Measurements from ENCODE around the gene ZNF764.
"Not testable (repeated sequence)": the region's sequence is repeated elsewhere in the genome, so short reads cannot be mapped to it uniquely, and the experiment has no call there.

ZNF764 gene

GRCh38 chr16:30557957-30558788 lies at the start of gene ZNF764:
Gene ZNF764 (minus strand): TSS chr16:30558374. CDS start chr16:30558182, 192 bp downstream.
- DNase-seq (ENCODE audit: low read depth): peak; percentile 98

GRCh38 chr16:30606004-30606403 lies 47.8 kb upstream of the ZNF764 start:
- no peak for DNase-seq (ENCODE audit: low read depth)

DNA sequence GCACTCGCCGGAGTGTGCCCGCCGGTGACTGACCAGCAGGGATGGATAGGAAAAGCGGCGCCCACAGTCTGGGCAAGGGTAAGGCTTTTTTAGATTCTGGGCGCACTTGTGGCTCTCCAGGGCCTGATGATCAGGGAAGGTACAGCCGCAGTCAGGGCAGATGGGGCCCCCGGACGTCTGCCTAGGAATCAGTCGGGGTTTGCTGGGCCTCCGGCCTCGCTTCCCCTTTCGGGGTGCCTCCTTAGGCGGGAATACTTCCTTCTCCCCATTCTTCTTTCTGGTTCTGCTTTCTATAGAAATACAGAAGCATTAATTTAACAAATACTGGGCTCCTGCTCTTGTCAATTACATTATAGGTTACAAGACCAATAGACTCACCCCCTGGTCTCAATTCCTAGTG lies 47.0 kb upstream of the ZNF764 start:
- no peak for DNase-seq (ENCODE audit: low read depth)

- DNase-seq (ENCODE audit: low read depth): no peak
Observed at GRCh38 chr16:30604316-30604947, 46.3 kb upstream of the ZNF764 start.

DNA sequence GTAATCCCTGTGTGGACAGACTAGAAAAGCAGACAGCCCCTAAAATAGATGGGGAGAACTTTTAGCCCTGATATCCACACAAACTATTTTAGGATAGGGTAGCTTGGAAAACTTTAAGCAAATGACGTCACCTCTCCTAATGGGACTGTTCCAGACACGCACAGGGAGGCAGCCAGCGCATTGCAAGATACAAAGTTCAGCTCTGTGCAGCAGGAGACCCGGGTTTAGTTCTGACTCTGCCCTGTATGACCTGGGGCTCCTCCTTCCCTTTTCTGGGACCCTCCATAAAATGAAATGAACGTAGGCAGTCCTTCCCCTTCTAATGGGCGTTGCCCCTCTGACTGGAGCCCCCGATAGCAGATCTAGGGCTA lies 45.8 kb upstream of the ZNF764 start:
- no peak for DNase-seq (ENCODE audit: low read depth)

- peak; percentile 69 for DNase-seq (ENCODE audit: low read depth)
Observed at GRCh38 chr16:30602616-30603277, 44.6 kb upstream of the ZNF764 start.

GRCh38 chr16:30601966-30602365 lies 43.8 kb upstream of the ZNF764 start:
- DNase-seq (ENCODE audit: low read depth): no peak

GRCh38 chr16:30600929-30601328 lies 42.8 kb upstream of the ZNF764 start:
- no peak for DNase-seq (ENCODE audit: low read depth)

GRCh38 chr16:30600215-30600614 lies 42.0 kb upstream of the ZNF764 start:
- DNase-seq (ENCODE audit: low read depth): no peak

DNA sequence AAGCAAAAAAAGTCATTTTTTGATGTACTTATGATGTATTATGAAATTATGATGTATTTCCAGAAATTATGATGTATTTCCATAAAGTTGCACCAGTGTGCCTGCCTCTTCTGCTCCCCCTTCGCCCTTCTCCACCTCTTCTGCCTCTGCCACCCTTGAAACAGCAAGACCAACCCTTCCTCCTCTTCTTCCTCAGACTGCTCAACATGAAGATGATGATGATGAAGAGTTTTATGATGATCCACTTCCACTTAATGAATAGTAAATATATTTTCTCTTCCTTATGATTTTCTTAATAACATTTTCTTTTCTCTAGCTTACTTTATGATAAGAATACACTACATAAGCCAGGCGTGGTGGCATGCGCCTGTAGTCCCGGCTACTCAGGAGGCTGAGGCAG lies 34.7 kb upstream of the ZNF764 start:
- no peak for DNase-seq (ENCODE audit: low read depth)

DNA sequence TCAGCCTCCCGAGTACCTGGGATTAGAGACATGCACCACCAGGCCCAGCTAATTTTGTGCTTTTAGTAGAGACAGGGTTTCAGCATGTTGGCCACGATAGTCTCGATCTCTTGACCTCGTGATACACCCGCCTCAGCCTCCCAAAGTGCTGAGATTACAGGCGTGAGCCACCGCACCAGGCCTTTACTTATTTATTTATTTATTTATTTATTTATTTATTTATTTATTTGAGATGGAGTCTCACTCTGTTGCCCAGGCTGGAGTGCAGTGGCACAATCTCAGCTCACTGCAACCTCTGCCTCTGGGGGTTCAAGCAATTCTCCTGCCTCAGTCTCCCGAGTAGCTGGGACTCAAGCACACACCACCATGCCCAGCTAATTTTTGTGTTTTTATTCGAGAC lies 32.7 kb upstream of the ZNF764 start:
- DNase-seq (ENCODE audit: low read depth): not testable (repeated sequence)

DNA sequence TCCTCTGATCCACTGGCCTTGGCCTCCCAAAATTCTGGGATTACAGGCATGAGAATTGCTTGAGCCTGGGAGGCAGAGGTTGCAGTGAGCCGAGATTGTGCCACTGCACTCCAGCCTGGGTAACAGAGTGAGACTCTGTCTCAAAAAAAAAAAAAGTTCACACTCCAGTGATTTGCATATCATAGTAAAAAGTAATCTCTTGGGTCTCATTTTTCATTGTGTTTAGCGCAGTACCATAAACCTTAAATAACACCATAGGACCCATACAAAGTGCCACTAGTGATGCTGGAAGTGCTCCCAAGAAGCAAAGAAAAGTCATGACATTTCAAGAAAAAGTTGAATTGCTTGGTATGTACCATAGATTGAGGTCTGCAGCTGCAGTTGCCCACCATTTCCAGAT lies 31.4 kb upstream of the ZNF764 start:
- DNase-seq (ENCODE audit: low read depth): not testable (repeated sequence)

GRCh38 chr16:30588651-30589050 lies 30.5 kb upstream of the ZNF764 start:
- no peak for DNase-seq (ENCODE audit: low read depth)

GRCh38 chr16:30585400-30586191 lies 27.4 kb upstream of the ZNF764 start, which contains the start of gene ZNF785:
Gene ZNF785 (minus strand): TSS chr16:30585697. CDS start chr16:30585611, 86 bp downstream.
- DNase-seq (ENCODE audit: low read depth): peak; percentile 99

DNA sequence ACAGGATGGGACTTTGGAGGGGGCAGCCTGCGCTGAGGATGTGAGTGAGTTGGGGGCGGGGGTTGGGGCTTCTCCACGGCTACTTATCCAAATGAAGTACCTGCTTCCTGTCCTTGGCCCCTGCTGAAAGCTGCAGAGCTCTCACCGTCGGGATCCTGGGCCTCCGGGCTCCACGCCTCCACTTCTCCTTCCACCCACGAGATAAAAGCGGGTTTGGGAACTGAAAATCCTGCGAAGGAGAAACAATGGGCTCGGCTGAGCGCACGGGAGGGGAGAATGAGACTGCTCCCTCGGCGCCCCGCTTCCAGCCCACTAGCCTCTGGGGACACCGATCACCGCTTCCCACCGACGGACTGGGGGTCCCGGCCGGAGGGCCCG lies 26.8 kb upstream of the ZNF764 start:
- DNase-seq (ENCODE audit: low read depth): no peak

GRCh38 chr16:30582611-30583340 lies 24.6 kb upstream of the ZNF764 start:
- DNase-seq (ENCODE audit: low read depth): no peak

DNA sequence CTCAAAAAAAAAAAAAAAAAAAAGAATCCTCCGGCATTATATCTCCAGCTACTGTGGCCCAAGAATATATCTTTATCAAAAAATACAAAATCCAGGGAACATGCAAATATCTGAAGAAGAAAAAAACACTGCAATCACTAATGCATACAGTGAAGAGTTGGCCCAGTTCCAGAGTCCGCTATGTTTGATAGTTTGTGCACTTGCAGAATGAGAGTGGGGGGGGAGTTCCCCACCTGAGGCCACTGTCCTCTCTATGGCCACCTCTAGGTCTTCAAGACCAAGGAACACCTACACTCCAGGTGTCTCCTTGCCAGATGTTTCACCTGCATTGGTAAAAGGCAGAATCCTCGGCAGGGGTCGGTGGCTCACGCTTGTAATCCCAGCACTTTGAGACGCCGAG lies 23.3 kb upstream of the ZNF764 start:
- DNase-seq (ENCODE audit: low read depth): no peak

DNA sequence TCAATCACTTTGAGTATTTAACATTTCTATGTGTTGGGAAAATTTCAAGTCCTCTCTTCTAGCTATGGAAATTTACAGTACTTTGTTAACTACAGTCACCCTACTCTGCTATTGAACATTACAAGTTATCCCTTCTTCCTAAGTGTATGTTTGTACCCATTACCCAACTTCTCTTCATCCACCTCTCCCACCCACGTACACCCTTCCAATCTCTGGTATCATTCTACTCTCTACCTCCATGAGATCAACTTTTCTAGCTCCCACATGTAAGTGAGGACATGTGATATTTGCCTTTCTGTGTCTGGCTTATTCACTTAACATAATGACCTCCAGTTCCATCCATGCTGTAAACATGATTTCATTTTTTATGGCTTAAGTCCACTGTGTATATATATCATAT lies 16.5 kb upstream of the ZNF764 start:
- DNase-seq (ENCODE audit: low read depth): no peak

DNA sequence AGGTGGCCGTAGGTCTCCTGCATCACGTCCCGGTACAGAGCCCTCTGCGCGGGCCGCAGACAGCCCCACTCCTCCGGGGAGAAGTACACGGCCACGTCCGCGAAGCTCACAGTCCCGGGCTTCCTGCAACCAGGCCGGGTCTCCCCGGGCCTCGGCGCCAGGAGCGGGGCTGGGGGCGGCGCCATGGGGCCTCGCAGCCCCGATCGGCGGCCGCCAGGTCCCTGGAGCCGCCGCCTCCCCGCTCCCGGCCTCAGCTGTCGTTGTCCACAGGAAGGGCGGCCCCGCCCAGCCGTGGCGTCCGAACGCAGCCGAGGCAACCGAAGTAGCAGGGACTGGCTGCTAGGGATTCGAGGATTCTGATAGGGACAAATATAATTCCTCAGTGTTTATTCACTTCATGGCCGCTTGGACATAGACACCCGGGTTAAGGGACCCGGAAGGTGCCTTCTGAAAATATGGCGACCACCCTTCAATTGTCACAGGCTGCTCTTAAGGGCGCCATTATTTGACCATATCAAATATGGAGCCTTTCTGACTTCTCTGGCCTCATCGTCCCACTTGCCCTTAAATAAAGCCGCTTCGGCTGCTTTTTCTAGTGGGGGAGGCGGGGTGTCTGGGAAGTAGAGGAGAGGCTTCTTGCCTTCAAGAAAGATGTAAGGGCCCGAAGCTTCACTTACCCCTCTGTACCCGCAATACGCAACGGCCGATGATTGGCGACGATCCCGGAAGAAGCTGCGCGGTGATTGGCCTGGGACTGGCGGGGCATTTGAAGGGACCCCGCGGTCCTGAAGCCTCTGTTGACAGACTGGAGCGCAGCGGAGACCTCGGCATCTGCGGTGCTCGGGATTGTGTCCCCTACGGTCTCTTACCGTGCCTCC lies 13.5 kb upstream of the ZNF764 start, which contains the start of gene ZNF688:
Gene ZNF688 (minus strand): TSS at position 270 of the 878 bp plus-strand sequence. CDS start 85 bp downstream, at position 185.
- DNase-seq (ENCODE audit: low read depth): peak; percentile 98
